Vagina (tissue), 2 donors: ENCODE results near the gene MCM3AP. TPM values are rescaled to one million over a fixed set of nuclear protein-coding genes. Genes with fewer than 3 reads are reported as not detected.
"Not testable (repeated sequence)": the region's sequence is repeated elsewhere in the genome, so short reads cannot be mapped to it uniquely, and the experiment has no call there.

Experiments
- DNase-seq, 2 donors: peaks; one replicate each; pipeline ENCODE4 v3.0.0-alpha.2; 2017; ENCODE audit errors: extremely low spot score in 2 of 2
- H3K27ac ChIP-seq: fragments of 200-600 bp; sonication (generic); one replicate; pipeline ENCODE4 v1.5.1; 2019
- H3K27me3 ChIP-seq: fragments of 200-600 bp; sonication (generic); one replicate; pipeline ENCODE4 v1.5.1; 2019
- H3K36me3 ChIP-seq, 2 donors: fragments of 200-600 bp; sonication (generic); one replicate each; pipeline ENCODE4 v1.5.1; 2017 to 2019
- H3K4me1 ChIP-seq: fragments of 200-600 bp; sonication (generic); one replicate; pipeline ENCODE4 v1.5.1; 2019
- H3K4me3 ChIP-seq, 2 donors: fragments of 200-600 bp; sonication (generic); 1 replicate in 1 of 2; 2 replicates in 1 of 2; pipeline ENCODE4 v1.5.1; 2016 to 2019
- H3K9me3 ChIP-seq: fragments of 200-600 bp; sonication (generic); one replicate; pipeline ENCODE4 v1.5.1; 2019
- POLR2A ChIP-seq, 2 donors: fragments of 450-650 bp; IDR thresholded peaks; one replicate each; pipeline ENCODE4 v1.6.1; 2017; ENCODE audit warnings: antibody characterized with exemption in 2 of 2, mild to moderate bottlenecking in 2 of 2, moderate library complexity in 2 of 2
- POLR2AphosphoS5 ChIP-seq, 2 donors: sonication (generic); formaldehyde crosslinking; IDR thresholded peaks; one replicate each; pipeline ENCODE4 v1.9.0; 2017; ENCODE audit warnings: antibody characterized with exemption in 2 of 2, mild to moderate bottlenecking in 2 of 2, low read depth in 1 of 2; ENCODE audit not compliant: insufficient read depth in 1 of 2
- intact Hi-C: fragments of 100-400 bp; cut with DNase I; formaldehyde crosslinking; loops from one replicate; pipeline ENCODE4 v1.15.1; 2023
- total RNA-seq: library from RNA; depleted of rRNA; stranded (reverse); fragments of >200 nt; gene quantifications from one replicate; pipeline ENCODE4 v1.2.3, GENCODE V29; 2016
- TF ChIP-seq, protein P1 (sequence below), 3 experiments: fragments of 450-650 bp in 2 of 3; fragments of 200-600 bp in 1 of 3; sonication (generic) in 1 of 3; IDR thresholded peaks; one replicate each; pipeline ENCODE4 v1.5.1; 2017 to 2019; ENCODE audit warnings: antibody characterized with exemption in 3 of 3, mild to moderate bottlenecking in 2 of 3, moderate library complexity in 2 of 3

The MCM3AP gene
- total RNA-seq, 1 donor from 2014 or later: 115 TPM

DNA sequence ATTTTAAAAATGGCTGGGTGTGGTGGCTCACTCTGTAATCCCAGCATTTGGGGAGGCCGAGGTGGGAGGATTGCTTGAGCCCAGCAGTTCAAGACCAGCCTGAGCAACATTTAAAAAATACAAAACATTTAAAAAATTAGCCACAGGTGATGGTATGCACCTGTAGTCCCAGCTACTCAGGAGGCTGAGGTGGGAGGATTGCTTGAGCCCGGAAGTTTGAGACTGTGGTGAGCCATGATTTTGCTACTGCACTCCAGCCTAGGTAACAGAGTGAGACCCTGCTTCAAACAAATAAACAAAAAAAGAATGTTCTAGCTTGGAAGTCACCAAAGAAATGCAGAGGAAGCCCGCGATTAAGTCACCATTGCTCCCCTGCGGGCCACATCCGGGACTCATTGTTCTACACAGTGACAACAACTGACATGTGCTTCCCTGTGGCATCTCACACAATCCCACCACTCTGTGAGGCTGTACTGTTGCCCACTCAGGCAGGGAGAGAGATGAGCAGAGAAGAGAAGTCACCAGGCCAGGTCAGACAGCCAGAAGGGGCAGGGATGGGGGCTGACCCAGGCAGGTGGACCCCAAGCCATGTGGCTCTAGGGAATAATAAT lies 82.7 kb downstream of the MCM3AP start:
- no peak for TF ChIP-seq POLR2AphosphoS5 (IDR thresholded peaks at IDR 0.05; ENCODE audit: insufficient read depth in 1 of 2, low read depth in 1 of 2)
- TF ChIP-seq, protein P1, sequence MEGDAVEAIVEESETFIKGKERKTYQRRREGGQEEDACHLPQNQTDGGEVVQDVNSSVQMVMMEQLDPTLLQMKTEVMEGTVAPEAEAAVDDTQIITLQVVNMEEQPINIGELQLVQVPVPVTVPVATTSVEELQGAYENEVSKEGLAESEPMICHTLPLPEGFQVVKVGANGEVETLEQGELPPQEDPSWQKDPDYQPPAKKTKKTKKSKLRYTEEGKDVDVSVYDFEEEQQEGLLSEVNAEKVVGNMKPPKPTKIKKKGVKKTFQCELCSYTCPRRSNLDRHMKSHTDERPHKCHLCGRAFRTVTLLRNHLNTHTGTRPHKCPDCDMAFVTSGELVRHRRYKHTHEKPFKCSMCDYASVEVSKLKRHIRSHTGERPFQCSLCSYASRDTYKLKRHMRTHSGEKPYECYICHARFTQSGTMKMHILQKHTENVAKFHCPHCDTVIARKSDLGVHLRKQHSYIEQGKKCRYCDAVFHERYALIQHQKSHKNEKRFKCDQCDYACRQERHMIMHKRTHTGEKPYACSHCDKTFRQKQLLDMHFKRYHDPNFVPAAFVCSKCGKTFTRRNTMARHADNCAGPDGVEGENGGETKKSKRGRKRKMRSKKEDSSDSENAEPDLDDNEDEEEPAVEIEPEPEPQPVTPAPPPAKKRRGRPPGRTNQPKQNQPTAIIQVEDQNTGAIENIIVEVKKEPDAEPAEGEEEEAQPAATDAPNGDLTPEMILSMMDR (IDR thresholded peaks at IDR 0.05): no peak
- no peak for TF ChIP-seq POLR2A (IDR thresholded peaks at IDR 0.05)
- Histone ChIP-seq H3K4me1 (no peaks in the 10 kb centered on the region), H3K4me3 (no peak overlapping the region), H3K27me3 (no peaks in the 10 kb centered on the region), H3K36me3 (peaks cover 0 to 56% of the 10 kb centered on the region in 2 donors), H3K27ac (no peak overlapping the region), H3K9me3 (no peaks in the 10 kb centered on the region)
- intact Hi-C loops: no loop called here
- DNase-seq: no peak

DNA sequence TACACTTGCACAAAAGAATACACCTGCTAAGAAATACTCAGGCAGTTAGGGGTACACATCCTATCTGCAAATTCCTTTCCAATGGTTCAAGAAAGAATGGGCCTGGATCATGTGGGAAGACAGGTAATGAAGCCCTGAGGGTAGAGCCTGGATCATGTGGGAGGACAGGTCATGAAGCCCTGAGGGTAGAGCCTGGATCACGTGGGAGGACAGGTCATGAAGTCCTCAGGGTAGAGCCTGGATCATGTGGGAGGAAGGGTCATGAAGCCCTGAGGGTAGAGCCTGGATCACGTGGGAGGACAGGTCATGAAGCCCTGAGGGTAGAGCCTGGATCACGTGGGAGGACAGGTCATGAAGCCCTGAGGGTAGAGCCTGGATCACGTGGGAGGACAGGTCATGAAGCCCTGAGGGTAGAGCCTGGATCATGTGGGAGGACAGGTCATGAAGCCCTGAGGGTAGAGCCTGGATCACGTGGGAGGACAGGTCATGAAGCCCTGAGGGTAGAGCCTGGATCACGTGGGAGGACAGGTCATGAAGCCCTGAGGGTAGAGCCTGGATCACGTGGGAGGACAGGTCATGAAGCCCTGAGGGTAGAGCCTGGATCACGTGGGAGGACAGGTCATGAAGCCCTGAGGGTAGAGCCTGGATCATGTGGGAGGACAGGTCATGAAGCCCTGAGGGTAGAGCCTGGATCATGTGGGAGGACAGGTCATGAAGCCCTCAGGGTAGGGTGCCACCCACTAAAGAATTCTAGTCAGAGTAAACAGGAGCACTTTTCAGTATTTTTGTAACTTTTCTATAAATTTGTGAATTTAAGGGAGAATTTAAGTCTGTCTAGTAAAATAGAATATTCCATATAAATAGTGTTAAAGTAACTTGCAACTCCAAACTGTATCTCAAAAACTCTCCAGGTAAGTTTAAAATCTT lies 84.3 kb downstream of the MCM3AP start:
- intact Hi-C loops, H3K27ac ChIP-seq, H3K4me3 ChIP-seq, H3K27me3 ChIP-seq, H3K4me1 ChIP-seq, DNase-seq, H3K9me3 ChIP-seq: not testable (repeated sequence)
- H3K36me3 ChIP-seq: peaks cover 0 to 49% of the 10 kb centered on the region in 2 donors

DNA sequence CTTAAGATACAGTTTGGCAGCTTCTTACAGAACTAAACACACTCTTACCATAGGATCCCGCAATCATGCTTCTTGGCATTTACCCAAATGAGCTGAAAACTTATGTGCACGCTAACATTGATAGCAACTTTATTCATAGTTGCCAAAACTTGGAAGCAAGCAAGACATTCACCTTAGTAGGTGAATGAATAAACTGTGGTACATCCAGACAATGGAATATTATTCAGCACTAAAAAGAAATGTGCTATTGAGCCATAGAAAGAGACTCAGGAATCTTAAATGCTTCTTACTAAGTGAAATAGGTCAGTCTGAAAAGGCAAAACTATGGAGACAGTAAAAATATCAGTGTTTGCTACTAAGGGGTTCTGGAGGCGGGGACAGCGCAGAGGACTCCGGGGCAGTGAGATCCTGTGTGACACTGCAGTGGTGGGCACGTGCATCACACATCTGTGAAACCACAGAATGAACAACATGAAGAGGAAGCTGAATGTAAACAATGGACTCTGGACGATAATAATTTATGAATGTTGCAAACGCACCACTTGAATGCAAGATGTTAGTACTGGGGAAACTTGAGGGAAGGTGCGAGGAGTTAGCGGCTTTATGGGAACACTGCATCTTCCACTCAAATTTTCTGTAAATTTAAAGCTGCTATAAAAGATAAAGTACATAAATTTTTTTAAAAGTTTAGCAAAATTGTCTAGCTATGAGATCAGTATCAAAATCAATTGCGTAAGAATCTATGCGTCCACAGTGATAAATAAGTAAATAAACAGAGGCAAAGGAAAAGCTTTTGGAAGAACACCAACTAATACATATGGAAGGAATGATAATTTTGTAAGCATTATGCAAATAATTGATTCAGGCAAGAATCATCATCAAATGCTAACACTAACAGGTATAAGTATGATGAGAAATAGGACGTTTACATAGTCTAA lies 85.7 kb downstream of the MCM3AP start:
- peaks cover 0 to 49% of the 10 kb centered on the region in 2 donors for H3K36me3 ChIP-seq
- H3K4me3 ChIP-seq: no peak overlapping the region
- TF ChIP-seq POLR2A (IDR thresholded peaks at IDR 0.05): no peak
- TF ChIP-seq, protein P1 (IDR thresholded peaks at IDR 0.05): no peak
- TF ChIP-seq POLR2AphosphoS5 (IDR thresholded peaks at IDR 0.05; ENCODE audit: insufficient read depth in 1 of 2, low read depth in 1 of 2): no peak
- no peaks in the 10 kb centered on the region for H3K4me1 ChIP-seq
- intact Hi-C loops: no loop called here
- DNase-seq: no peak
- no peaks in the 10 kb centered on the region for H3K27me3 ChIP-seq
- H3K27ac ChIP-seq: no peak overlapping the region
- no peaks in the 10 kb centered on the region for H3K9me3 ChIP-seq

DNA sequence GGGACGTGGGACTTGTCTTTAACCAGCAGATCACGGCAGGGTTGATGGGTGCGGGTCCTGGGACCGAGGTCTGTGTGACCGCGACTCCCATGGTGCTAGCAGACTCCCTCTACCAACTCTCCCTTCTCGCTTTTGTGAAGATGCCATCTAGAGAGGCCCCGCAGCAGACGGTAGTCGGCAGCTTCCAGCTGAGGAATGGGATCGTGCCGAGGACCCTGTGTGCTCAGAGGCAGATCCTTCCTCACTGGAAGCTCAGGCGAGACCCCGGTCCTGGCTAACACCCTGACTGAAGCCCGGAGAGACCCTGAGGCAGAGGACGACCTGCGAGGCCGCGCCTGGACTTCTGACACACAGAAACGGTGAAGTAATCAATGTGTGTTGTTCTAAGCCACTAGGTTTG lies 88.7 kb downstream of the MCM3AP start:
- Histone ChIP-seq H3K9me3 (no peaks in the 10 kb centered on the region), H3K4me3 (no peak overlapping the region), H3K27ac (no peak overlapping the region), H3K36me3 (peaks cover 0 to 63% of the 10 kb centered on the region in 2 donors), H3K27me3 (no peaks in the 10 kb centered on the region), H3K4me1 (no peaks in the 10 kb centered on the region)
- TF ChIP-seq, protein P1 (IDR thresholded peaks at IDR 0.05): no peak
- TF ChIP-seq POLR2A (IDR thresholded peaks at IDR 0.05) (no peak), POLR2AphosphoS5 (IDR thresholded peaks at IDR 0.05; ENCODE audit: insufficient read depth in 1 of 2, low read depth in 1 of 2) (no peak)
- intact Hi-C loops: no loop called here
- DNase-seq: no peak

DNA sequence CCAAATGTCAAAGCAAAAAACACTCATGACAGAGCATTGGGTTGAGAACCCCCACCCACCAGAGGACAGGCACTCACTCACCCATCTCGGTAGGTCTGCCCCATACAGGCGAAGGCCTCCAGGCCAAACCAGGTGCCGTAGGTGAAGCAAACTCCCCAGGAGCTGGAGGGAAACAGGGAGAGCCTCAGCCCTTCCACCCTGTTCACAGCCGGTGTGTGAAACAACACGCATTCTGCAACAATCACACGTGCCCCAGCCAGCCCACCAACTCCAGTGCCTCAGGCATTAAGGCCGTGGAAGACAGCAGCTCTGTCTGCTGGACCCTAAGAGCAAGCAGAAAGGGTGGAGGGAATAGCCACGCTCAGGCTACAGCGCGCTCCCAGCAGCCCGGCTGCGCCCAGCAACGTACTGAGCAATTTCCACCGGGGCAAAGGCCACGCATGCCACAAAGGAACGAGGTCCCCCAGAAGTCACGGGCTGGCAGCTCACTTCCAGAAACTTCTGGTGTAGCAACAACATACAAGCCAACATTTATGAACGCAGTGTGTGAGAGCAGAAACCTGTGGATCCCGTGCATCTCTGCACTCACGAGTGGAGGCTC lies 89.7 kb downstream of the MCM3AP start:
- no peak overlapping the region for H3K4me3 ChIP-seq
- H3K9me3 ChIP-seq: no peaks in the 10 kb centered on the region
- intact Hi-C loops: no loop called here
- no peak for TF ChIP-seq POLR2A (IDR thresholded peaks at IDR 0.05)
- TF ChIP-seq, protein P1 (IDR thresholded peaks at IDR 0.05): no peak
- peaks cover 0 to 64% of the 10 kb centered on the region in 2 donors for H3K36me3 ChIP-seq
- H3K4me1 ChIP-seq: peaks cover 10% of the 10 kb centered on the region
- DNase-seq: no peak
- no peak overlapping the region for H3K27ac ChIP-seq
- H3K27me3 ChIP-seq: no peaks in the 10 kb centered on the region
